SK-N-MC (cell line): ENCODE measurements around the gene SLC25A44.

ENCODE experiments used
- DNase-seq: peaks from one replicate; pipeline ENCODE4 v3.0.0-alpha.2; 2011; ENCODE audit warnings: low read depth, low spot score
- H3K27ac ChIP-seq: fragments of 200-600 bp; sonication (generic); 2 replicates; pipeline ENCODE4 v1.5.1; 2016; ENCODE audit warnings: mixed run types
- H3K36me3 ChIP-seq: fragments of 200-600 bp; sonication (generic); 2 replicates; pipeline ENCODE4 v1.6.1; 2017; ENCODE audit warnings: antibody characterized with exemption, low read length, mixed read lengths; ENCODE audit not compliant: insufficient read depth
- H3K4me3 ChIP-seq: fragments of 200-600 bp; sonication (generic); 2 replicates; pipeline ENCODE4 v1.5.1; 2016
- H3K9ac ChIP-seq: fragments of 200-600 bp; sonication (generic); 2 replicates; pipeline ENCODE4 v1.8.0; 2017; ENCODE audit warnings: mixed run types, mixed read lengths; ENCODE audit not compliant: insufficient read length
- H3K9me3 ChIP-seq: fragments of 200-600 bp; sonication (generic); 2 replicates; pipeline ENCODE4 v1.6.1; 2017; ENCODE audit warnings: low read depth, mild to moderate bottlenecking, antibody characterized with exemption, low read length, moderate library complexity, mixed read lengths
- EZH2 ChIP-seq: fragments of 200-600 bp; sonication (generic); IDR thresholded peaks from one replicate; pipeline ENCODE4 v1.6.1; 2017; ENCODE audit warnings: antibody characterized with exemption
- FOXP2 ChIP-seq: optimal IDR thresholded peaks from 2 replicates; pipeline ENCODE3; 2011; ENCODE audit warnings: mild to moderate bottlenecking, moderate library complexity; ENCODE audit not compliant: insufficient read depth; ENCODE audit errors: extremely low read length, control extremely low read depth
- POLR2AphosphoS5 ChIP-seq: IDR thresholded peaks from 2 replicates; pipeline ENCODE4 v1.6.1; 2012; ENCODE audit warnings: mild to moderate bottlenecking, low read depth, low read length, borderline replicate concordance

Gene SLC25A44

GRCh38 chr1:156238248-156238647 is 44.3 kb downstream of the SLC25A44 start:
- Histone ChIP-seq H3K4me3 (no peak overlapping the region), H3K36me3 (peaks cover 19% of the 10 kb centered on the region), H3K9ac (no peak overlapping the region), H3K9me3 (no peaks in the 10 kb centered on the region), H3K27ac (no peak overlapping the region)
- TF ChIP-seq FOXP2: no peak
- TF ChIP-seq EZH2: no peak
- no peak for TF ChIP-seq POLR2AphosphoS5
- DNase-seq: no peak

DNA sequence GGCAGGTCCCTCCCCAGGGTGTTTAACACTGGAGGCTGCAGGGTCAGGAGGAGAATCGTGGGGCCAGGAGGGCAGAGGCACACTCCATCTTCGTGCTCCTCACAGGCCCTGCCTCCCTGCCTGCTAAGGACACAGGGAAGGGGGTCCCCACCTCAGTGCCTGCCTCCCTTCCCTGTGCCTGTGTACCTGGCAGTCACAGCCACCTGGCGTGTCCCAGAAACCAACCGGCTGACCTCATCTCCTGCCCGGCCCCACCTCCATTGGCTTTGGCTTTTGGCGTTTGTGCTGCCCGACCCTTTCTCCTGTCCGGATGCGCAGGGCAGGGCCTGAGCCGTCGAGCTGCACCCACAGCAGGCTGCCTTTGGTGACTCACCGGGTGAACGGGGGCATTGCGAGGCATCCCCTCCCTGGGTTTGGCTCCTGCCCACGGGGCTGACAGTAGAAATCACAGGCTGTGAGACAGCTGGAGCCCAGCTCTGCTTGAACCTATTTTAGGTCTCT is 47.5 kb downstream of the SLC25A44 start:
- no peaks in the 10 kb centered on the region for H3K9me3 ChIP-seq
- H3K4me3 ChIP-seq: no peak overlapping the region
- no peak overlapping the region for H3K27ac ChIP-seq
- DNase-seq: no peak
- H3K9ac ChIP-seq: no peak overlapping the region
- TF ChIP-seq EZH2: no peak
- no peak for TF ChIP-seq FOXP2
- no peak for TF ChIP-seq POLR2AphosphoS5
- H3K36me3 ChIP-seq: peaks cover 10% of the 10 kb centered on the region

DNA sequence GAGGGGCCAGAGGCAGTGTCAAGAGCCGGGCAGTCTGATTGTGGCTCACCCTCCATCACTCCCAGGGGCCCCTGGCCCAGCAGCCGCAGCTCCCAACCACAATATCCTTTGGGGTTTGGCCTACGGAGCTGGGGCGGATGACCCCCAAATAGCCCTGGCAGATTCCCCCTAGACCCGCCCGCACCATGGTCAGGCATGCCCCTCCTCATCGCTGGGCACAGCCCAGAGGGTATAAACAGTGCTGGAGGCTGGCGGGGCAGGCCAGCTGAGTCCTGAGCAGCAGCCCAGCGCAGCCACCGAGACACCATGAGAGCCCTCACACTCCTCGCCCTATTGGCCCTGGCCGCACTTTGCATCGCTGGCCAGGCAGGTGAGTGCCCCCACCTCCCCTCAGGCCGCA is 48.0 kb downstream of the SLC25A44 start, which contains the start of gene BGLAP:
Gene BGLAP (plus strand): TSS at position 259 of the 400 bp plus-strand sequence. CDS start 48 bp downstream, at position 307.
- Histone ChIP-seq H3K4me3 (no peak within 1 kb of the TSS), H3K9ac (no peak within 1 kb of the TSS), H3K9me3 (no peaks in the 10 kb centered on the region), H3K27ac (no peak within 1 kb of the TSS), H3K36me3 (peaks cover 4% of the 10 kb centered on the region)
- TF ChIP-seq POLR2AphosphoS5 (no peak), FOXP2 (no peak), EZH2 (no peak)
- no peak for DNase-seq

- peaks cover 3% of the 10 kb centered on the region; the same call in 1 of the 2 replicates for H3K36me3 ChIP-seq
- no peak overlapping the region for H3K27ac ChIP-seq
- H3K9ac ChIP-seq: no peak overlapping the region
Measured at GRCh38 chr1:156242738-156243137, 48.8 kb downstream of the SLC25A44 start.

GRCh38 chr1:156244126-156244525 is 50.2 kb downstream of the SLC25A44 start:
- no peaks in the 10 kb centered on the region for H3K9me3 ChIP-seq
- H3K27ac ChIP-seq: no peak overlapping the region
- no peak overlapping the region for H3K9ac ChIP-seq
- TF ChIP-seq FOXP2: no peak
- H3K36me3 ChIP-seq: peaks cover 3% of the 10 kb centered on the region; the same call in 1 of the 2 replicates
- H3K4me3 ChIP-seq: no peak overlapping the region
- no peak for DNase-seq

More at GRCh38 chr1:156242738-156243137, 48.8 kb downstream of the SLC25A44 start:
- DNase-seq: no peak
- Histone ChIP-seq H3K4me3 (no peak overlapping the region), H3K9me3 (no peaks in the 10 kb centered on the region)
- TF ChIP-seq FOXP2 (no peak), EZH2 (no peak), POLR2AphosphoS5 (no peak)

DNA sequence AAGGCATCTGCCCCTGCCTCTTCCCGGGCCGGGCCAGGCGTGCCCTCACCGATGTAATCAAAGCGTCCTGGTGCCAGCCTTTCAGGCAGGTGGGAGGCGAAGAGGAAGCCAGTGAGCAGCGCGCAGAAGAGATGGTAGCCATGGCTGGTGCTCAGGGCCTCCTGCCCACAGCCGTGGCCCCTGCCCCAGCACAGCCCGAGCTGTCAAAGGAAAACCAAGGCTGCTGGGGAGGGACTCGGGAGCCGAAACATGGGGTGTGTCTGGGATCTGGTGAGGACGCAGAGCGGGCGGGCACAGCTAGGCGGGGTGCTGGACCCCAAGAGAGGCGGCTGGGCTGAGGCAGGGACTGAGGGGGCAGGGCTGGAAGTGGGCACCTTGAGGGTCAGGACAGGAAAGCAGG is 50.8 kb downstream of the SLC25A44 start:
- peaks cover 2% of the 10 kb centered on the region; the same call in 1 of the 2 replicates for H3K36me3 ChIP-seq
- no peak overlapping the region for H3K4me3 ChIP-seq
- H3K9me3 ChIP-seq: no peaks in the 10 kb centered on the region
- H3K9ac ChIP-seq: no peak overlapping the region
- DNase-seq: no peak
- no peak overlapping the region for H3K27ac ChIP-seq
- no peak for TF ChIP-seq EZH2
- no peak for TF ChIP-seq FOXP2
- no peak for TF ChIP-seq POLR2AphosphoS5

- TF ChIP-seq FOXP2 (no peak), POLR2AphosphoS5 (no peak), EZH2 (no peak)
- Histone ChIP-seq H3K36me3 (peaks cover 11% of the 10 kb centered on the region; the same call in 1 of the 2 replicates), H3K4me3 (peak overlapping the region; percentile 42), H3K27ac (no peak overlapping the region), H3K9ac (no peak overlapping the region), H3K9me3 (no peaks in the 10 kb centered on the region)
- DNase-seq: no peak
Measured at GRCh38 chr1:156245451-156246232, 51.7 kb downstream of the SLC25A44 start.

DNA sequence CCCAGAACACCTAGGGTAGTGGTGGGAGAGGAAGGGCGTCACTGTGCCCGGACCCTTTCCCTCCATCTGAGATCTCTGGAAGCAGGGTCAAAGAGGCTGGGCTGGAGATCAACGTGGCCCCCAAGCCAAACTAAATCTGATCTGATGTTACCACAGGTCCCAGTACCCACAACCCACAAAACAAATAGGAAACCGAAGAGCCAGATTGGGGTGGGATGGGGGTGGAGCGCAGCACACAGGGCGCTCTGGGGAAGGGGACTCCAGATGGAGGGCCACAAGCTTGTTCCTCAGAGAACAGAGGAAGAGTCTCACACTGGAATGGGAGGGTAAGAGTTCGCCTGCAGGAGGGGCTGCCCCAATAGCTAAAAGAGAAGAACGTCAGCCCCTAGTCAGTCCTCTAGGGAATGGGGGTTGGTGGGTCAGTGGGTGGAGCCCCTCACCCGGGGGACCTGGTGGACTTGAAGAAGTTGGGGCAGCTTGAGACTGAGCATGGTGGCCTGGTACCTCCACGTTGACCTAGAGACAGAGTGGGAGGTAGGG is 52.4 kb downstream of the SLC25A44 start:
- H3K4me3 ChIP-seq: no peak overlapping the region
- peaks cover 18% of the 10 kb centered on the region; the same call in 1 of the 2 replicates for H3K36me3 ChIP-seq
- no peak for TF ChIP-seq POLR2AphosphoS5
- no peak for TF ChIP-seq FOXP2
- TF ChIP-seq EZH2: no peak
- H3K27ac ChIP-seq: no peak overlapping the region
- DNase-seq: no peak
- no peaks in the 10 kb centered on the region for H3K9me3 ChIP-seq
- no peak overlapping the region for H3K9ac ChIP-seq
